GM23338 (cell line): ENCODE measurements around the gene DPYD. TPM values are rescaled to one million over a fixed set of nuclear protein-coding genes. Genes with fewer than 3 reads are reported as not detected.

Experiments used
- ATAC-seq: fragments of 200-7000 bp; cut with Tn5 transposase; 3 replicates; pipeline ENCODE4 v1.9.1; 2020
- DNase-seq: peaks from one replicate; pipeline ENCODE4 v3.0.0-alpha.2; 2015; ENCODE audit warnings: low spot score
- H2AFZ ChIP-seq: fragments of 200-600 bp; sonication (generic); 2 replicates; pipeline ENCODE4 v1.8.0; 2016; ENCODE audit warnings: antibody characterized with exemption, mild to moderate bottlenecking, moderate library complexity
- H3F3A ChIP-seq: fragments of 200-600 bp; sonication (generic); replicated peaks from 2 replicates; pipeline ENCODE4 v1.8.0; 2017; ENCODE audit warnings: antibody characterized with exemption, mixed run types, low read depth
- H3K27ac ChIP-seq: fragments of 200-600 bp; sonication (generic); 2 replicates; pipeline ENCODE4 v1.6.1; 2016; ENCODE audit warnings: low read depth
- H3K27me3 ChIP-seq: fragments of 200-600 bp; sonication (generic); 2 replicates; pipeline ENCODE4 v1.8.0; 2016; ENCODE audit warnings: mild to moderate bottlenecking, mixed run types, moderate library complexity; ENCODE audit not compliant: insufficient read depth
- H3K36me3 ChIP-seq: fragments of 200-600 bp; sonication (generic); 2 replicates; pipeline ENCODE4 v1.8.0; 2016; ENCODE audit warnings: mild to moderate bottlenecking; ENCODE audit not compliant: insufficient read depth
- H3K4me1 ChIP-seq: fragments of 200-600 bp; sonication (generic); 2 replicates; pipeline ENCODE4 v1.8.0; 2016; ENCODE audit warnings: mild to moderate bottlenecking, moderate library complexity; ENCODE audit not compliant: insufficient read depth
- H3K4me2 ChIP-seq: fragments of 200-600 bp; sonication (generic); 2 replicates; pipeline ENCODE4 v1.7.1; 2017; ENCODE audit warnings: mixed run types
- H3K4me3 ChIP-seq: fragments of 200-600 bp; sonication (generic); 2 replicates; pipeline ENCODE4 v1.6.1; 2016; ENCODE audit warnings: mixed run types
- H3K79me2 ChIP-seq: fragments of 200-600 bp; sonication (generic); replicated peaks from 2 replicates; pipeline ENCODE4 v1.8.0; 2017; ENCODE audit warnings: mild to moderate bottlenecking; ENCODE audit not compliant: insufficient read depth
- H3K9me2 ChIP-seq: fragments of 200-600 bp; sonication (generic); 2 replicates; pipeline ENCODE4 v1.8.0; 2017; ENCODE audit not compliant: insufficient read depth
- H4K20me1 ChIP-seq: fragments of 200-600 bp; sonication (generic); replicated peaks from 2 replicates; pipeline ENCODE4 v1.8.0; 2017; ENCODE audit warnings: mild to moderate bottlenecking; ENCODE audit not compliant: insufficient read depth
- H3K27ac Mint-ChIP-seq: 2 replicates; pipeline ENCODE4 v1.8.0; 2020; ENCODE audit warnings: inconsistent platforms, mild to moderate bottlenecking, moderate library complexity, mixed read lengths
- H3K27me3 Mint-ChIP-seq: 3 replicates; pipeline ENCODE4 v1.8.0; 2022; ENCODE audit warnings: low read depth, mild to moderate bottlenecking, moderate library complexity, mixed read lengths, inconsistent platforms; ENCODE audit not compliant: insufficient read depth, poor library complexity
- H3K36me3 Mint-ChIP-seq: 3 replicates; pipeline ENCODE4 v1.8.0; 2021; ENCODE audit warnings: low read depth, mild to moderate bottlenecking, inconsistent platforms, moderate library complexity, mixed read lengths
- H3K4me1 Mint-ChIP-seq: 3 replicates; pipeline ENCODE4 v1.8.0; 2020; ENCODE audit warnings: mild to moderate bottlenecking, inconsistent platforms, mixed read lengths
- H3K4me3 Mint-ChIP-seq: 3 replicates; pipeline ENCODE4 v1.8.0; 2021; ENCODE audit warnings: moderate library complexity, mild to moderate bottlenecking, inconsistent platforms, mixed read lengths
- H3K9me3 Mint-ChIP-seq: 3 replicates; pipeline ENCODE4 v1.8.0; 2020; ENCODE audit warnings: moderate library complexity, mild to moderate bottlenecking, inconsistent platforms, mixed read lengths
- CREB1 ChIP-seq: fragments of 250-450 bp; sonication (Bioruptor Pico); IDR thresholded peaks from 2 replicates; pipeline ENCODE4 v1.5.0; 2020; ENCODE audit warnings: low read depth, mild to moderate bottlenecking, moderate library complexity
- CTCF ChIP-seq, 2 experiments: fragments of 200-600 bp in 1 of 2; sonication (generic) in 1 of 2; conservative IDR thresholded peaks; 2 replicates each; pipeline versions ENCODE4 v1.5.1 to v1.6.1; 2016 to 2017; ENCODE audit warnings: antibody characterized with exemption in 2 of 2, low read depth in 2 of 2, mild to moderate bottlenecking in 2 of 2, moderate library complexity in 1 of 2
- EZH2 ChIP-seq: fragments of 200-600 bp; sonication (generic); IDR thresholded peaks from one replicate; pipeline ENCODE4 v1.8.0; 2017; ENCODE audit warnings: antibody characterized with exemption, mild to moderate bottlenecking, low read depth; ENCODE audit not compliant: unreplicated experiment
- EZH2phosphoT487 ChIP-seq: fragments of 200-600 bp; sonication (generic); IDR thresholded peaks from one replicate; pipeline ENCODE4 v1.8.1; 2018; ENCODE audit warnings: antibody characterized with exemption; ENCODE audit not compliant: unreplicated experiment
- JUNB ChIP-seq: IDR thresholded peaks from one replicate; pipeline ENCODE4 v1.6.1; 2016; ENCODE audit warnings: antibody characterized with exemption; ENCODE audit not compliant: unreplicated experiment
- NANOG ChIP-seq: IDR thresholded peaks from 2 replicates; pipeline ENCODE4 v1.6.1; 2016; ENCODE audit warnings: antibody characterized with exemption, borderline replicate concordance
- POLR2AphosphoS5 ChIP-seq: IDR thresholded peaks from 2 replicates; pipeline ENCODE4 v1.6.1; 2016; ENCODE audit warnings: antibody characterized with exemption, low read depth
- REST ChIP-seq: IDR thresholded peaks from one replicate; pipeline ENCODE4 v1.6.1; 2018; ENCODE audit warnings: antibody characterized with exemption; ENCODE audit not compliant: unreplicated experiment
- STAT1 ChIP-seq: IDR thresholded peaks from one replicate; pipeline ENCODE4 v1.6.1; 2016; ENCODE audit warnings: antibody characterized with exemption; ENCODE audit not compliant: unreplicated experiment
- ZNF114 ChIP-seq: fragments of 250-450 bp; sonication (Bioruptor Pico); IDR thresholded peaks from 2 replicates; pipeline ENCODE4 v1.5.0; 2020; ENCODE audit warnings: mild to moderate bottlenecking, moderate library complexity
- ZNF331 ChIP-seq: fragments of 250-450 bp; sonication (Bioruptor Pico); IDR thresholded peaks from 2 replicates; pipeline ENCODE4 v1.5.0; 2020; ENCODE audit warnings: low read depth, mild to moderate bottlenecking, moderate library complexity
- polyA plus RNA-seq: library from polyadenylated mRNA; unstranded; fragments of >200 nt; fragmentation: Nextera tagmentation; extraction: Ambion mirVana; gene quantifications from 2 replicates; pipeline ENCODE4 v1.2.1, GENCODE V29; 2016
- total RNA-seq: library from RNA; depleted of rRNA; stranded (reverse); fragments of >200 nt; shearing (Covaris generic); gene quantifications from 2 replicates; pipeline ENCODE4 v1.2.3, GENCODE V29; 2014
- TF ChIP-seq, protein P1 (sequence below): IDR thresholded peaks from 2 replicates; pipeline ENCODE4 v1.6.1; 2016; ENCODE audit warnings: antibody characterized with exemption

The DPYD gene
- total and polyA plus RNA-seq, 2 experiments from 2014 or later: 0.50 to 1.6 TPM

GRCh38 chr1:97088391-97088790, 832.4 kb downstream of the DPYD start:
- Mint-ChIP-seq H3K27ac (no peak overlapping the region), H3K4me1 (no peaks in the 10 kb centered on the region), H3K36me3 (no peaks in the 10 kb centered on the region), H3K9me3 (no peaks in the 10 kb centered on the region), H3K4me3 (no peak overlapping the region), H3K27me3 (peaks cover 2% of the 10 kb centered on the region)
- no peak overlapping the region for H3K27ac ChIP-seq
- H3K4me1 ChIP-seq: no peaks in the 10 kb centered on the region
- H3K4me3 ChIP-seq: no peak overlapping the region
- no peaks in the 10 kb centered on the region for H3K9me2 ChIP-seq
- 0 out of 2 replicates have a peak overlapping the region, but pooled peaks have one; percentile 34 for H2AFZ ChIP-seq
- no peak for TF ChIP-seq EZH2phosphoT487
- ATAC-seq (no peak), DNase-seq (no peak)
- H3K36me3 ChIP-seq: no peaks in the 10 kb centered on the region
- H3K79me2 ChIP-seq: no peaks in the 10 kb centered on the region
- no peaks in the 10 kb centered on the region for H3F3A ChIP-seq
- no peaks in the 10 kb centered on the region for H4K20me1 ChIP-seq
- H3K4me2 ChIP-seq: no peak overlapping the region
- H3K27me3 ChIP-seq: no peaks in the 10 kb centered on the region

DNA sequence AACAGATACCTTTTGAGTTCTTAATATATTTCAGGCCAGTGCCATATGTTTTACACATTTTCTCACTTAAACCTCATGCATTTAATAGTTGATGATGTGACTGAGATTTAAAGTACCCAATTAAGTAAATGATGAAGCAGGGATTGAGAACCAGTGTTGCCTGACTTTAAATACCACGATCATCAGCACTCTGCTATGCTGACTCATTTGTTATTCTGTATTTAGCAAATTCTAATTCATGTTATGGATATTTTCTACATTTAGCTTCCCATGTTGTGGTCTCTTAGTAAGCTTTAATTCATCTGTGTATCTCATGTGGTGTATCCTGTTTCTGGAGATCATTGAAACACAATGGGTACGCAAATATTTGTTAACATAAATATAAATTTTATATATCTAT, 836.3 kb downstream of the DPYD start:
- Histone ChIP-seq H3K4me2 (no peak overlapping the region), H4K20me1 (no peaks in the 10 kb centered on the region), H3K4me3 (no peak overlapping the region), H3K9me2 (no peaks in the 10 kb centered on the region), H3F3A (no peaks in the 10 kb centered on the region), H3K4me1 (no peaks in the 10 kb centered on the region), H3K79me2 (no peaks in the 10 kb centered on the region), H3K36me3 (no peaks in the 10 kb centered on the region), H2AFZ (no peak overlapping the region), H3K27ac (no peak overlapping the region), H3K27me3 (no peaks in the 10 kb centered on the region)
- Mint-ChIP-seq H3K27ac (no peak overlapping the region), H3K36me3 (no peaks in the 10 kb centered on the region), H3K9me3 (no peaks in the 10 kb centered on the region), H3K4me1 (no peaks in the 10 kb centered on the region), H3K4me3 (no peak overlapping the region), H3K27me3 (peaks cover 2% of the 10 kb centered on the region)
- DNase-seq (no peak), ATAC-seq (no peak)
- no peak for TF ChIP-seq JUNB
- no peak for TF ChIP-seq CREB1 (CRISPR knock-in tag)
- TF ChIP-seq ZNF114 (CRISPR knock-in tag): no peak
- no peak for TF ChIP-seq EZH2phosphoT487
- TF ChIP-seq REST: no peak
- no peak for TF ChIP-seq NANOG
- no peak for TF ChIP-seq CTCF (conservative IDR thresholded peaks at IDR 0.05; ENCODE audit: low read depth in 2 of 2)
- TF ChIP-seq POLR2AphosphoS5: no peak
- TF ChIP-seq EZH2: no peak
- TF ChIP-seq ZNF331: no peak
- TF ChIP-seq, protein P1, sequence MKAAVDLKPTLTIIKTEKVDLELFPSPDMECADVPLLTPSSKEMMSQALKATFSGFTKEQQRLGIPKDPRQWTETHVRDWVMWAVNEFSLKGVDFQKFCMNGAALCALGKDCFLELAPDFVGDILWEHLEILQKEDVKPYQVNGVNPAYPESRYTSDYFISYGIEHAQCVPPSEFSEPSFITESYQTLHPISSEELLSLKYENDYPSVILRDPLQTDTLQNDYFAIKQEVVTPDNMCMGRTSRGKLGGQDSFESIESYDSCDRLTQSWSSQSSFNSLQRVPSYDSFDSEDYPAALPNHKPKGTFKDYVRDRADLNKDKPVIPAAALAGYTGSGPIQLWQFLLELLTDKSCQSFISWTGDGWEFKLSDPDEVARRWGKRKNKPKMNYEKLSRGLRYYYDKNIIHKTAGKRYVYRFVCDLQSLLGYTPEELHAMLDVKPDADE: no peak
- no peak for TF ChIP-seq STAT1
